Mesenchymal stem cell (in vitro differentiated cells and primary cell): ENCODE data around the gene MFSD6L.

Experiments used
- DNase-seq: peaks from one replicate; pipeline ENCODE4 v3.0.0-alpha.2; 2013
- H2AFZ ChIP-seq: one replicate; pipeline ENCODE4 v1.6.1; 2013; ENCODE audit warnings: low read depth, mild to moderate bottlenecking, control low read depth, inconsistent platforms, low read length, moderate library complexity
- H2AK5ac ChIP-seq: 2 replicates; pipeline ENCODE4 v1.6.1; 2013; ENCODE audit warnings: low read length, moderate library complexity, mild to moderate bottlenecking, inconsistent platforms; ENCODE audit not compliant: severe bottlenecking
- H2BK120ac ChIP-seq: one replicate; pipeline ENCODE4 v1.6.1; 2013; ENCODE audit warnings: low read depth, mild to moderate bottlenecking, inconsistent platforms, low read length, moderate library complexity
- H2BK12ac ChIP-seq, 2 experiments: one replicate each; pipeline ENCODE4 v1.6.1; 2013; ENCODE audit warnings: inconsistent platforms in 2 of 2, low read length in 2 of 2, mild to moderate bottlenecking in 2 of 2, moderate library complexity in 2 of 2, control low read depth in 1 of 2
- H2BK15ac ChIP-seq: one replicate; pipeline ENCODE4 v1.6.1; 2013; ENCODE audit warnings: mild to moderate bottlenecking, low read depth, inconsistent platforms; ENCODE audit not compliant: poor library complexity, severe bottlenecking
- H2BK5ac ChIP-seq: 2 replicates; pipeline ENCODE4 v1.6.1; 2013; ENCODE audit warnings: low read depth, mild to moderate bottlenecking, low read length, control low read depth, inconsistent platforms; ENCODE audit not compliant: poor library complexity, severe bottlenecking
- H3K14ac ChIP-seq, 2 experiments: one replicate each; pipeline ENCODE4 v1.6.1; 2013; ENCODE audit warnings: inconsistent platforms in 2 of 2, low read length in 2 of 2, control low read depth in 1 of 2, mild to moderate bottlenecking in 1 of 2, moderate library complexity in 1 of 2
- H3K18ac ChIP-seq, 2 experiments: one replicate each; pipeline ENCODE4 v1.6.1; 2013; ENCODE audit warnings: inconsistent platforms in 2 of 2, low read length in 2 of 2, control low read depth in 1 of 2, low read depth in 1 of 2, mild to moderate bottlenecking in 1 of 2
- H3K23ac ChIP-seq, 2 experiments: one replicate each; pipeline ENCODE4 v1.6.1; 2013; ENCODE audit warnings: inconsistent platforms in 2 of 2, low read length in 2 of 2, mild to moderate bottlenecking in 2 of 2, moderate library complexity in 2 of 2, control low read depth in 1 of 2
- H3K27ac ChIP-seq: 2 replicates; pipeline ENCODE4 v1.5.1; 2013; ENCODE audit warnings: mild to moderate bottlenecking, moderate library complexity, low read length, control low read depth, inconsistent platforms; ENCODE audit not compliant: poor library complexity, severe bottlenecking
- H3K27me3 ChIP-seq, 2 experiments: 2 replicates each; pipeline versions ENCODE4 v1.6.1 to v1.7.0; 2013; ENCODE audit warnings: low read length in 2 of 2, mild to moderate bottlenecking in 2 of 2, moderate library complexity in 2 of 2, control low read depth in 1 of 2, inconsistent platforms in 1 of 2; ENCODE audit not compliant: control insufficient read depth in 1 of 2, insufficient read depth in 1 of 2
- H3K36me3 ChIP-seq, 2 experiments: 2 replicates each; pipeline versions ENCODE4 v1.6.1 to v1.7.0; 2013; ENCODE audit warnings: low read length in 2 of 2, control low read depth in 1 of 2, inconsistent platforms in 1 of 2, low read depth in 1 of 2, mild to moderate bottlenecking in 1 of 2; ENCODE audit not compliant: insufficient read depth in 2 of 2, control insufficient read depth in 1 of 2
- H3K4ac ChIP-seq, 2 experiments: one replicate each; pipeline ENCODE4 v1.6.1; 2013; ENCODE audit warnings: inconsistent platforms in 2 of 2, low read length in 2 of 2, mild to moderate bottlenecking in 2 of 2, moderate library complexity in 2 of 2, control low read depth in 1 of 2, low read depth in 1 of 2
- H3K4me1 ChIP-seq: 2 replicates; pipeline ENCODE4 v1.6.1; 2013; ENCODE audit warnings: low read depth, low read length, control low read depth; ENCODE audit not compliant: control insufficient read depth, insufficient read depth
- H3K4me2 ChIP-seq: 2 replicates; pipeline ENCODE4 v1.6.1; 2013; ENCODE audit warnings: low read length, mild to moderate bottlenecking, inconsistent platforms; ENCODE audit not compliant: poor library complexity, severe bottlenecking
- H3K4me3 ChIP-seq, 2 experiments: 2 replicates each; pipeline versions ENCODE4 v1.5.1 to v1.7.0; 2013; ENCODE audit warnings: low read length in 2 of 2, mild to moderate bottlenecking in 2 of 2, control low read depth in 1 of 2, low read depth in 1 of 2; ENCODE audit not compliant: insufficient read depth in 1 of 2
- H3K79me1 ChIP-seq: replicated peaks from 2 replicates; pipeline ENCODE4 v1.6.1; 2013; ENCODE audit warnings: mild to moderate bottlenecking, control low read depth, low read length, inconsistent platforms; ENCODE audit not compliant: poor library complexity, severe bottlenecking
- H3K9ac ChIP-seq: 2 replicates; pipeline ENCODE4 v1.7.0; 2013; ENCODE audit warnings: mild to moderate bottlenecking, low read length, moderate library complexity
- H3K9me3 ChIP-seq: 2 replicates; pipeline ENCODE4 v1.7.0; 2013; ENCODE audit warnings: mild to moderate bottlenecking, low read length; ENCODE audit not compliant: control insufficient read depth
- H4K8ac ChIP-seq: one replicate; pipeline ENCODE4 v1.6.1; 2013; ENCODE audit warnings: inconsistent platforms, mild to moderate bottlenecking, low read length, moderate library complexity
- H4K91ac ChIP-seq: one replicate; pipeline ENCODE4 v1.6.1; 2013; ENCODE audit warnings: mild to moderate bottlenecking, low read length, inconsistent platforms
- WGBS: methylation state at CpG from one replicate; pipeline ENCODE4 v1.1.7; 2013; ENCODE audit warnings: mixed read lengths; 5-methylcytosine and 5-hydroxymethylcytosine counted together

The MFSD6L gene

DNA sequence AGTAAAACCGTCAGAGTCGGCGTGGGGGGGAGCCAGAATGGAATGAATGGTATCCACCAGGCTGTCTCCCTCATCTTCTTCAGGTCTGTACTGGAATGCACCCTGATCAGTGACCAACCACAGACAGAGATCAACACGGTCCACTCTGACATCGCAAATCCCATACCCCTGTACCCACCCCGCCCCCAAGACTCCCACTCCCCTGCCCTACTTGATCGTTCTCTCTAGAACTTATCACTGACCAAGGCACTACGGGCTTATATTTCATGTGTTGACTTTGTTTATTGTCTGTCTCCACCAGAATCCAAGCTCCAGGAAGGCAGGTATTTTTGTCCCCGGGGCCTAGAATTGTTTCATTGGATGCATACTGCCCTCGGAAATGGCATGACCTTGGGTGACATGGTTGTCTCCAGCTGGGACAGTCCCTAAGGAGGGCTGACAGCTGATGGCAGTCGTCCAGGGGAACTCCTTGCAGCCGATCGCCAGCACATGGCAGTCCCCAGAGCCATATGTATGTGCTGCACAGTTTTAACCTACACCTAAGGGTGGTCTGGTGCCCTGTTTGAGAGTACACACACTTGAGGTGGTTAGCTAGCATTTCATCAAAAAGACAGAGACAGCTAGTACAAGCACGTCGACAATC lies 526 bp upstream of the MFSD6L start:
- Histone ChIP-seq H3K36me3 (no peaks in the 10 kb centered on the region), H3K4ac (no peak overlapping the region), H3K79me1 (no peaks in the 10 kb centered on the region), H2BK5ac (no peak overlapping the region), H4K8ac (no peak overlapping the region), H2AFZ (no peak overlapping the region), H3K23ac (no peak overlapping the region), H3K4me3 (no peak overlapping the region), H2BK12ac (no peak overlapping the region), H3K9ac (no peak overlapping the region), H4K91ac (no peak overlapping the region), H2BK120ac (no peak overlapping the region), H2BK15ac (no peak overlapping the region), H3K27me3 (peaks cover 17 to 71% of the 10 kb centered on the region in 2 experiments), H3K9me3 (no peaks in the 10 kb centered on the region), H3K18ac (no peak overlapping the region), H2AK5ac (peak overlapping the region; percentile 3), H3K27ac (no peak overlapping the region), H3K4me2 (no peak overlapping the region), H3K14ac (no peak overlapping the region), H3K4me1 (peaks cover 23% of the 10 kb centered on the region)
- WGBS: 56% methylated on average over 13 of the region's 15 CpGs
- no peak for DNase-seq

DNA sequence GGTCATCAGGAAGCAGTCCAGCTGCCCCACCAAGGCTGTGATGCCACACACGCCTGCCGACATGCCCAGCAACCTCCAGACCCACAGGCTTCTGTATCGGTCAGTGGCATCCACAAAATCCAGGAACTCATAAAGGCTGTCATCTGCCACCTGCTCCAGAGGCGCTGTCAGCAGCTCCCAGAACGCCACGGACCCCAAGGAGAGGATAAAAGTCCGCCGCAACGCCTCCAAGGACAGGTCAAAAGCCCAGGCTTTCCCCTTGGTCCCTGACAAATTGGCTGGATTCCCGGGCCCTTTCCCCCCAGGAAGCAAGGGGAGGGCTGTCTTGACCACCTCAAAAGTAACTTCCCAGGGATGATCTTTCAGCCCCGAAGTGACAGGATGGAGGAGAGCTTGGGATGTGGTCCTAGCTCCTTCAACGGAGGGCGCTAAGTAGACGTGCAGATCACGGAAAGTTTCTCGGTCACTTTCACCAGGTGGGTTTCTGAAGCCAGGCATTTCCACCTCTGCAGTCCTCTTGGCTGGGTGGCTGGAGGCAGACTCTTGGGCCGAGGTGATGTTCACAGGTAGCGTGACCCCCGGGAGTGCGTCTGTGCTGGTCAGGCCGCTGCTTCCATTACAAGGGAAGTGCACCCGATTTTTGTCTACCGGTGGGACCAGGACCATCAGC lies 854 bp downstream of the MFSD6L start:
- Histone ChIP-seq H2AK5ac (no peak overlapping the region), H3K4me2 (no peak overlapping the region), H4K91ac (no peak overlapping the region), H3K4ac (no peak overlapping the region), H3K9ac (no peak overlapping the region), H3K14ac (no peak overlapping the region), H4K8ac (no peak overlapping the region), H3K36me3 (no peaks in the 10 kb centered on the region), H3K23ac (no peak overlapping the region), H3K79me1 (no peaks in the 10 kb centered on the region), H3K4me1 (peaks cover 18% of the 10 kb centered on the region), H2BK120ac (no peak overlapping the region), H3K4me3 (no peak overlapping the region), H3K9me3 (no peaks in the 10 kb centered on the region), H3K18ac (no peak overlapping the region), H2AFZ (no peak overlapping the region), H2BK15ac (no peak overlapping the region), H3K27me3 (peaks cover 17 to 57% of the 10 kb centered on the region in 2 experiments), H2BK12ac (no peak overlapping the region), H3K27ac (no peak overlapping the region), H2BK5ac (no peak overlapping the region)
- no peak for DNase-seq
- WGBS: 58% methylated on average over 23 of the region's 23 CpGs

DNA sequence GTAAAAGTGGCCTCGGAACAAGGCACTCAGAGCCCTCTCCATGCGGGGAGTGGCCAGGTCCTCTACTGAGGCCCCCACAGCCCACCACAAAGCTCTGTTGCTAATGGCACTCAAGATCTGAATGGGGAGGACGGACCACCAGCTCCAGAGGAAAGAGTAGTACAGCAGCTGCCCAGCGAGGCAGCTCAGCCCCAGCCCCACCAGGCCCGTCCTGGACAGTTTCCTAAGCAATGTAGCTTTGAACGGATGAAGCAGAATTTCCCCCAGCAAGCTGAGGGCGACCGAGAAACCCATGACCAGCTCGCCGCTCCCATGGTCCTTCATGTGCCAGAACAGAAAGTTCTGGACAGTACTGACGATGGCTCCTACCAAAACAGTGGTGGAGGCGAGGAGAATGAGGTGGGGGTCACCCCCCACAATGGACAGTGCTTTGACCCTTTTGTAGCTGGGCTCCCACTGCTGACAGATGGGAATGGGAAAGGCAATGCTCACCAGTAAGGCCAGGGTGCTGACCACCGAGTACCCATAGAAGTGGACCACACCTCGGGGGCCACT lies 1.5 kb downstream of the MFSD6L start:
- Histone ChIP-seq H3K18ac (no peak overlapping the region), H2BK15ac (no peak overlapping the region), H3K9me3 (no peaks in the 10 kb centered on the region), H2BK12ac (no peak overlapping the region), H3K27me3 (peaks cover 17 to 51% of the 10 kb centered on the region in 2 experiments), H2BK5ac (no peak overlapping the region), H3K23ac (no peak overlapping the region), H3K79me1 (no peaks in the 10 kb centered on the region), H3K4me1 (peaks cover 14% of the 10 kb centered on the region), H3K9ac (no peak overlapping the region), H4K91ac (no peak overlapping the region), H3K27ac (no peak overlapping the region), H2AK5ac (no peak overlapping the region), H4K8ac (no peak overlapping the region), H3K4ac (no peak overlapping the region), H2AFZ (no peak overlapping the region), H2BK120ac (no peak overlapping the region), H3K4me2 (no peak overlapping the region), H3K14ac (no peak overlapping the region), H3K4me3 (no peak overlapping the region), H3K36me3 (no peaks in the 10 kb centered on the region)
- 80% methylated on average over 14 of the region's 14 CpGs for WGBS
- no peak for DNase-seq

DNA sequence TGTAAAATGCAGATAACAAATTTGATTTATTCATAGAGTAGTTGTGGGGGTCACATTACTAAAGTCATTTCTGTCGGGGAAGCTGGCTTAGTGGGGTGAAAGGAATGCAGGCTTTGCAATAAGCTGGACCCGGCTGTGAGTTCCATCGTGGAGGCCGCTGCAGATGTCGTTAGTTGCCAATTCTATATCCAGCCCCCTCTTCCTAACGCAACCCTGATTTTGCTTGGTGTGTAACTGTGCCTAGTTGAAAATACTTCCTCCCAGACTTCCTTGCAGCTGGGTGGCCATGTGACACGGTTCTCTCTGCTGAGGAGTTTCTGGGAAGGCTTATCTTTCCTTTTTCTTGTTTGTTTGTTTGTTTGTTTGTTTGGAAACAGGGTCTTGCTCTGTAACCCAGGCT lies 4.5 kb downstream of the MFSD6L start:
- Histone ChIP-seq H2BK12ac (no peak overlapping the region), H3K27ac (no peak overlapping the region), H3K27me3 (peaks cover 17 to 36% of the 10 kb centered on the region in 2 experiments), H3K9ac (no peak overlapping the region), H4K8ac (no peak overlapping the region), H3K79me1 (no peaks in the 10 kb centered on the region), H3K36me3 (no peaks in the 10 kb centered on the region), H2BK120ac (no peak overlapping the region), H2BK5ac (no peak overlapping the region), H3K18ac (no peak overlapping the region), H2AFZ (no peak overlapping the region), H3K4me1 (peaks cover 12% of the 10 kb centered on the region), H2BK15ac (no peak overlapping the region), H3K14ac (no peak overlapping the region), H3K9me3 (peaks cover 16% of the 10 kb centered on the region), H4K91ac (no peak overlapping the region), H3K4ac (no peak overlapping the region), H3K4me2 (no peak overlapping the region), H2AK5ac (no peak overlapping the region), H3K4me3 (no peak overlapping the region), H3K23ac (no peak overlapping the region)
- 75% methylated on average over 6 of the region's 7 CpGs for WGBS
- DNase-seq: no peak
